SK-N-SH treated with all-trans-retinoic acid at 6 μM for 48 hours (cell line): ENCODE data around the gene CCNE1.

Experiments
- ATAC-seq: fragments of 200-7000 bp; cut with Tn5 transposase; 3 replicates; pipeline ENCODE4 v1.9.1; 2020; ENCODE audit warnings: mild to moderate bottlenecking, moderate library complexity
- ARNTL ChIP-seq: fragments of 450-650 bp; formaldehyde crosslinking; IDR thresholded peaks from 2 replicates; pipeline ENCODE4 v1.5.0; 2020; ENCODE audit warnings: low read depth, mild to moderate bottlenecking, moderate library complexity, borderline replicate concordance
- CREB5 ChIP-seq: fragments of 250-450 bp; sonication (Bioruptor Pico); IDR thresholded peaks from 2 replicates; pipeline ENCODE4 v1.5.1; 2020; ENCODE audit warnings: low read depth, mild to moderate bottlenecking, moderate library complexity
- CSDC2 ChIP-seq: fragments of 250-450 bp; sonication (Bioruptor Pico); IDR thresholded peaks from 2 replicates; pipeline ENCODE4 v1.5.0; 2020; ENCODE audit warnings: mild to moderate bottlenecking, moderate library complexity
- CSRNP3 ChIP-seq: fragments of 250-450 bp; sonication (Bioruptor Pico); IDR thresholded peaks from 2 replicates; pipeline ENCODE4 v1.5.1; 2021; ENCODE audit warnings: mild to moderate bottlenecking, moderate library complexity
- ESRRG ChIP-seq: fragments of 250-450 bp; sonication (Bioruptor Pico); IDR thresholded peaks from 2 replicates; pipeline ENCODE4 v1.6.1; 2021; ENCODE audit warnings: mild to moderate bottlenecking
- GLIS3 ChIP-seq: fragments of 250-450 bp; sonication (Bioruptor Pico); IDR thresholded peaks from 2 replicates; pipeline ENCODE4 v1.5.0; 2020; ENCODE audit warnings: mild to moderate bottlenecking, moderate library complexity
- ISL1 ChIP-seq: fragments of 250-450 bp; sonication (Bioruptor Pico); IDR thresholded peaks from 2 replicates; pipeline ENCODE4 v2.1.2; 2022; ENCODE audit warnings: mild to moderate bottlenecking, moderate library complexity
- OSR1 ChIP-seq: fragments of 250-450 bp; sonication (Bioruptor Pico); IDR thresholded peaks from 2 replicates; pipeline ENCODE4 v1.8.0; 2022; ENCODE audit warnings: moderate library complexity, mild to moderate bottlenecking, inconsistent platforms
- PATZ1 ChIP-seq: fragments of 250-450 bp; sonication (Bioruptor Pico); IDR thresholded peaks from 2 replicates; pipeline ENCODE4 v1.8.0; 2020; ENCODE audit warnings: mild to moderate bottlenecking, moderate library complexity, borderline replicate concordance
- POU6F1 ChIP-seq: fragments of 250-450 bp; sonication (Bioruptor Pico); IDR thresholded peaks from 2 replicates; pipeline ENCODE4 v1.8.0; 2021; ENCODE audit warnings: low read depth, mild to moderate bottlenecking, moderate library complexity, borderline replicate concordance
- PPARA ChIP-seq: fragments of 250-450 bp; sonication (Bioruptor Pico); IDR thresholded peaks from 2 replicates; pipeline ENCODE4 v1.5.0; 2020; ENCODE audit warnings: mild to moderate bottlenecking, borderline replicate concordance
- RARB ChIP-seq: fragments of 250-450 bp; sonication (Bioruptor Pico); IDR thresholded peaks from 2 replicates; pipeline ENCODE4 v1.8.0; 2021; ENCODE audit warnings: mild to moderate bottlenecking, moderate library complexity
- SNAI2 ChIP-seq: fragments of 250-450 bp; sonication (Bioruptor Pico); IDR thresholded peaks from 2 replicates; pipeline ENCODE4 v1.5.0; 2020; ENCODE audit warnings: mild to moderate bottlenecking, moderate library complexity
- TCF4 ChIP-seq: fragments of 250-450 bp; sonication (Bioruptor Pico); IDR thresholded peaks from 2 replicates; pipeline ENCODE4 v1.8.0; 2021; ENCODE audit warnings: mild to moderate bottlenecking, moderate library complexity, borderline replicate concordance
- TSHZ2 ChIP-seq: fragments of 250-450 bp; sonication (Bioruptor Pico); IDR thresholded peaks from 2 replicates; pipeline ENCODE4 v1.5.0; 2020; ENCODE audit warnings: mild to moderate bottlenecking, moderate library complexity
- ZC3H10 ChIP-seq: fragments of 250-450 bp; sonication (Bioruptor Pico); IDR thresholded peaks from 2 replicates; pipeline ENCODE4 v1.5.1; 2021; ENCODE audit warnings: mild to moderate bottlenecking, moderate library complexity
- ZFP3 ChIP-seq: fragments of 250-450 bp; sonication (Bioruptor Pico); IDR thresholded peaks from 2 replicates; pipeline ENCODE4 v1.5.0; 2020; ENCODE audit warnings: mild to moderate bottlenecking, moderate library complexity
- ZFP30 ChIP-seq: fragments of 450-650 bp; formaldehyde crosslinking; IDR thresholded peaks from 2 replicates; pipeline ENCODE4 v1.5.0; 2022; ENCODE audit warnings: mild to moderate bottlenecking, moderate library complexity
- ZNF565 ChIP-seq: fragments of 450-650 bp; formaldehyde crosslinking; conservative IDR thresholded peaks from 2 replicates; pipeline ENCODE4 v1.5.0; 2020; ENCODE audit warnings: low read depth, mild to moderate bottlenecking, moderate library complexity
- ZNF70 ChIP-seq: fragments of 450-650 bp; formaldehyde crosslinking; IDR thresholded peaks from 2 replicates; pipeline ENCODE4 v1.5.0; 2020; ENCODE audit warnings: mild to moderate bottlenecking, moderate library complexity
- ZNF8 ChIP-seq: fragments of 450-650 bp; formaldehyde crosslinking; IDR thresholded peaks from 2 replicates; pipeline ENCODE4 v1.5.0; 2020; ENCODE audit warnings: mild to moderate bottlenecking, moderate library complexity

Gene CCNE1

GRCh38 chr19:29807870-29808405 is 3.9 kb upstream of the CCNE1 start:
- no peak for TF ChIP-seq ZNF565 (CRISPR knock-in tag)
- TF ChIP-seq CSDC2 (CRISPR knock-in tag) = no peak
- no peak for TF ChIP-seq ISL1 (CRISPR knock-in tag)
- no peak for TF ChIP-seq ESRRG (CRISPR knock-in tag)
- no peak for TF ChIP-seq SNAI2 (CRISPR knock-in tag)
- TF ChIP-seq GLIS3 (CRISPR knock-in tag) = no peak
- TF ChIP-seq ARNTL (CRISPR knock-in tag) = no peak
- TF ChIP-seq CSRNP3 (CRISPR knock-in tag) = no peak
- no peak for TF ChIP-seq TCF4 (CRISPR knock-in tag)
- TF ChIP-seq ZFP3 (CRISPR knock-in tag) = no peak
- no peak for TF ChIP-seq OSR1
- no peak for TF ChIP-seq RARB
- TF ChIP-seq CREB5 (CRISPR knock-in tag) = no peak
- TF ChIP-seq ZC3H10 = no peak
- no peak for TF ChIP-seq PATZ1 (CRISPR knock-in tag)
- TF ChIP-seq, all 23 proteins: peak for 0

GRCh38 chr19:29809795-29810503 is 1.8 kb upstream of the CCNE1 start:
- TF ChIP-seq ZNF8 (CRISPR knock-in tag) (no peak), POU6F1 (no peak), TSHZ2 (CRISPR knock-in tag) (no peak), OSR1 (no peak), RARB (no peak), ZFP30 (CRISPR knock-in tag) (no peak), SNAI2 (CRISPR knock-in tag) (no peak), ZNF70 (CRISPR knock-in tag) (no peak), TCF4 (CRISPR knock-in tag) (no peak), ISL1 (CRISPR knock-in tag) (no peak), PPARA (CRISPR knock-in tag) (no peak), PATZ1 (CRISPR knock-in tag) (no peak), CSDC2 (CRISPR knock-in tag) (no peak), ZC3H10 (no peak), CSRNP3 (CRISPR knock-in tag) (no peak), ESRRG (CRISPR knock-in tag) (no peak), ZFP3 (CRISPR knock-in tag) (no peak), ZNF565 (CRISPR knock-in tag) (no peak), GLIS3 (CRISPR knock-in tag) (no peak)
- TF ChIP-seq, all 23 proteins: peak for 0
- no peak for ATAC-seq

More at GRCh38 chr19:29807870-29808405, 3.9 kb upstream of the CCNE1 start:
- ATAC-seq = no peak
